ENCODE measurements around the gene OPN4.

Gene OPN4

GRCh38 chr10:86664341-86665217, 10.2 kb downstream of the OPN4 start:
- DNase-seq (ENCODE audit: low read depth), result no peak
- no peak overlapping the region for H3K4me3 ChIP-seq (ENCODE audit: low read length)
- peaks cover 50% of the 10 kb centered on the region for H3K27me3 ChIP-seq (replicated peaks; ENCODE audit: control insufficient read depth, insufficient read depth, low read length)
- H3K9me3 ChIP-seq (ENCODE audit: control insufficient read depth, low read length), result no peaks in the 10 kb centered on the region
- no peak overlapping the region for H3K9ac ChIP-seq (ENCODE audit: low read length)
- H3K4me1 ChIP-seq (ENCODE audit: control insufficient read depth, insufficient read depth, low read length), result peaks cover 2% of the 10 kb centered on the region
- no peaks in the 10 kb centered on the region for H3K36me3 ChIP-seq (ENCODE audit: control insufficient read depth, insufficient read depth, low read length, severe bottlenecking)

GRCh38 chr10:86665218-86665607, 10.9 kb downstream of the OPN4 start:
- no peak for DNase-seq (ENCODE audit: low read depth)
- Histone ChIP-seq H3K4me1 (ENCODE audit: control insufficient read depth, insufficient read depth, low read length) (peaks cover 2% of the 10 kb centered on the region), H3K9ac (ENCODE audit: low read length) (no peak overlapping the region)

DNA sequence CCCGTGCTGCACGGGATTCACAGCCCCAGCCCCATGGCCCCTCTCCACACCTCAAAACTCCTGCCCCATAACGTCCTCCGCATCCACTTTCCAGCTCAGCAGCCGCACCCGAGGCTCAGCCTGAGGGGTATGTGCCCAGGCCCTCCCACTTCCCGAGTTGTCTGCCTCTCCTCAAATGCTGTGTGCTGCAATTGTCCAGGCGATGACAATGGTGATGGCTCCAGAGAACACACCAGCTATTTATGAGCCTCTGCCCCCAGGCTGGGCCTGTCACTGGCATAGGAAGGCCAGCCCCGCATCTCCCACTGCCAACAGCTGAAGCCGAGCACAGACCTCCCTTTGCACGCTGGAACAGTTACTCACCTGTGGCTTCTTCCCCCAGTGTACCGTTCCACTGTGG, 11.5 kb downstream of the OPN4 start:
- DNase-seq (ENCODE audit: low read depth), result no peak
- H3K27me3 ChIP-seq (replicated peaks; ENCODE audit: control insufficient read depth, insufficient read depth, low read length), result peaks cover 50% of the 10 kb centered on the region
- H3K36me3 ChIP-seq (ENCODE audit: control insufficient read depth, insufficient read depth, low read length, severe bottlenecking), result no peaks in the 10 kb centered on the region
- H3K9ac ChIP-seq (ENCODE audit: low read length), result no peak overlapping the region
- peaks cover 2% of the 10 kb centered on the region for H3K4me1 ChIP-seq (ENCODE audit: control insufficient read depth, insufficient read depth, low read length)
- no peak overlapping the region for H3K4me3 ChIP-seq (ENCODE audit: low read length)
- no peaks in the 10 kb centered on the region for H3K9me3 ChIP-seq (ENCODE audit: control insufficient read depth, low read length)

More at GRCh38 chr10:86665218-86665607, 10.9 kb downstream of the OPN4 start:
- Histone ChIP-seq H3K27me3 (replicated peaks; ENCODE audit: control insufficient read depth, insufficient read depth, low read length) (peaks cover 50% of the 10 kb centered on the region), H3K4me3 (ENCODE audit: low read length) (no peak overlapping the region), H3K9me3 (ENCODE audit: control insufficient read depth, low read length) (no peaks in the 10 kb centered on the region), H3K36me3 (ENCODE audit: control insufficient read depth, insufficient read depth, low read length, severe bottlenecking) (no peaks in the 10 kb centered on the region)

GRCh38 chr10:86666538-86666937, 12.2 kb downstream of the OPN4 start:
- H3K27me3 ChIP-seq (replicated peaks; ENCODE audit: control insufficient read depth, insufficient read depth, low read length), result peaks cover 55% of the 10 kb centered on the region
- H3K4me3 ChIP-seq (ENCODE audit: low read length), result no peak overlapping the region
- H3K4me1 ChIP-seq (ENCODE audit: control insufficient read depth, insufficient read depth, low read length), result peaks cover 2% of the 10 kb centered on the region
- no peak for DNase-seq (ENCODE audit: low read depth)
- no peaks in the 10 kb centered on the region for H3K9me3 ChIP-seq (ENCODE audit: control insufficient read depth, low read length)
- H3K36me3 ChIP-seq (ENCODE audit: control insufficient read depth, insufficient read depth, low read length, severe bottlenecking), result no peaks in the 10 kb centered on the region
- H3K9ac ChIP-seq (ENCODE audit: low read length), result no peak overlapping the region

GRCh38 chr10:86667421-86668181, 13.3 kb downstream of the OPN4 start:
- H3K36me3 ChIP-seq (ENCODE audit: control insufficient read depth, insufficient read depth, low read length, severe bottlenecking), result no peaks in the 10 kb centered on the region
- DNase-seq (ENCODE audit: low read depth), result no peak
- H3K9me3 ChIP-seq (ENCODE audit: control insufficient read depth, low read length), result no peaks in the 10 kb centered on the region
- peaks cover 54% of the 10 kb centered on the region for H3K27me3 ChIP-seq (replicated peaks; ENCODE audit: control insufficient read depth, insufficient read depth, low read length)
- no peak overlapping the region for H3K4me3 ChIP-seq (ENCODE audit: low read length)
- H3K9ac ChIP-seq (ENCODE audit: low read length), result no peak overlapping the region
- H3K4me1 ChIP-seq (ENCODE audit: control insufficient read depth, insufficient read depth, low read length), result peaks cover 9% of the 10 kb centered on the region

DNA sequence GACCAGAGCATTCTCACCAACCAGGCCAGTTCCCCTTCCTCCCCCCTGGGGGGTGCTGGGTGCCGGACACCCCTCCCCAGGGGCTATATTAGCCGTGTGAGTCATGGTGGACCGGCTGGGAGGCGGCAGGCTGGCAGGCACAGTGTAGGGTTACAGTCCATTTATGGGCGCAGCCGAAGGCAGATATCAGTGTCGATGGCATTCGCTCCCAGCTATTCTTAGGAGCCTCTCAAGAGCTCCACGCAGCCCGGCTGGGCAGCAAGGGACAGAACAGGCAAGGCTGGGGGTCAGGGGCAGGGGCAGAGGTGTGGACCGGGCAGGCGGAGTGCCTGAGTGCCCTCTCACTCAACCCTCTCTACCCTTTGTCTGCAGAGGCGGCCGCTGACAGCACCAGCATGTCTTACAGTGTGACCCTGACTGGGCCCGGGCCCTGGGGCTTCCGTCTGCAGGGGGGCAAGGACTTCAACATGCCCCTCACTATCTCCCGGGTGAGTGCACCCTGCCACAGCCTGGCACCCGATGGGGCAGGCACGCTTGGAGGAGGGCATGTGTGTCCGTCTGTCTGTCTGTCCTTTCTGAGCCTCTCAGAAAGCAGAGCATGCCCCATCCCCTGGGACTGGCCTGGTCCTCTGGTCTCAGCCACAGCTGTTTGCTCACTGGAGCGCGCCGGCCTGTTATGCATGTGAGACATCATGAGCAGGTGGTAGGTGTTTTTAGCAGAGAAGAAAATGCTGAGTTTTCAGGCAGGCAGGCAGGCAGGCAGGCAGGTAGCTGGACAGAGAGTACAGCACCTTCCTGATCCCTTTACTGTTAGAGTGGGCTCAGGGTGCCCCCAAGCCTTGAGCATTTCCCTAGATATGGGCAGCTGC, 14.2 kb downstream of the OPN4 start, which contains the start of gene LDB3:
LDB3 (plus strand) TSS at position 215 of the 869 bp plus-strand sequence; CDS start at position 396, 181 bp downstream.
- no peaks in the 10 kb centered on the region for H3K9me3 ChIP-seq (ENCODE audit: control insufficient read depth, low read length)
- H3K27me3 ChIP-seq (replicated peaks; ENCODE audit: control insufficient read depth, insufficient read depth, low read length), result peaks cover 52% of the 10 kb centered on the region
- H3K36me3 ChIP-seq (ENCODE audit: control insufficient read depth, insufficient read depth, low read length, severe bottlenecking), result no peaks in the 10 kb centered on the region
- H3K4me3 ChIP-seq (ENCODE audit: low read length), result no peak within 1 kb of the TSS
- H3K9ac ChIP-seq (ENCODE audit: low read length), result no peak within 1 kb of the TSS
- peaks cover 11% of the 10 kb centered on the region for H3K4me1 ChIP-seq (ENCODE audit: control insufficient read depth, insufficient read depth, low read length)
- DNase-seq (ENCODE audit: low read depth), result peak; percentile 82

DNA sequence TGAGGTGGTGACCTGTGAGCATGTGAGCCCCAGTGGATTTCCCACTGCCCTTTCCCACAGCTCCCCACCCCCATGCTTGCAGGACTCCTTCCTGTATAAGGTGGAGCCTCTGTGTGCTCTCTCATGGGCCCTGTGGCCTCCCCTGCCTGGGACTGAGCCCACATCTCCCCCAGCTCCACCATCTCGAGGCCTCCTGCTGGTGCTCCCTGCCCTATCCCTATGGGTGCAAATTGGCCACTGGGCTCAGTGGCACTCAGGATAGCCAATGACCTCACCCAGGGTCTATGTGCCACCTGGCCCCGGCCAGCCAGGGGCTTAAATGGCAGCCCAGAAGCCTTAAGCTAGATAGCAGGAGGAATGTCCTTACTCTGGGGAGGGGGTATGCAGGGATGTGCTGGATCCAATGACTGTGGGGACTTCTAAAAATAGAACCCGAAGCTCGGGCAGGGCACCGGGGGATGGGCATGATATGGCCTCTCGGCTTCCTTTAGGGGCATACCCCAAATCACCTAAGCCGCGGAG, 16.0 kb downstream of the OPN4 start:
- H3K9ac ChIP-seq (ENCODE audit: low read length), result no peak overlapping the region
- no peaks in the 10 kb centered on the region for H3K36me3 ChIP-seq (ENCODE audit: control insufficient read depth, insufficient read depth, low read length, severe bottlenecking)
- peaks cover 11% of the 10 kb centered on the region for H3K4me1 ChIP-seq (ENCODE audit: control insufficient read depth, insufficient read depth, low read length)
- no peak for DNase-seq (ENCODE audit: low read depth)
- H3K9me3 ChIP-seq (ENCODE audit: control insufficient read depth, low read length), result no peaks in the 10 kb centered on the region
- H3K27me3 ChIP-seq (replicated peaks; ENCODE audit: control insufficient read depth, insufficient read depth, low read length), result peaks cover 50% of the 10 kb centered on the region
- no peak overlapping the region for H3K4me3 ChIP-seq (ENCODE audit: low read length)

- H3K27me3 ChIP-seq (replicated peaks; ENCODE audit: control insufficient read depth, insufficient read depth, low read length), result peaks cover 51% of the 10 kb centered on the region
- DNase-seq (ENCODE audit: low read depth), result no peak
- no peak overlapping the region for H3K9ac ChIP-seq (ENCODE audit: low read length)
- H3K4me3 ChIP-seq (ENCODE audit: low read length), result no peak overlapping the region
- no peaks in the 10 kb centered on the region for H3K36me3 ChIP-seq (ENCODE audit: control insufficient read depth, insufficient read depth, low read length, severe bottlenecking)
- peaks cover 11% of the 10 kb centered on the region for H3K4me1 ChIP-seq (ENCODE audit: control insufficient read depth, insufficient read depth, low read length)
- no peaks in the 10 kb centered on the region for H3K9me3 ChIP-seq (ENCODE audit: control insufficient read depth, low read length)
Measured at GRCh38 chr10:86670876-86671275, 16.5 kb downstream of the OPN4 start.

GRCh38 chr10:86671419-86671818, 17.1 kb downstream of the OPN4 start:
- DNase-seq (ENCODE audit: low read depth), result no peak
- Histone ChIP-seq H3K9ac (ENCODE audit: low read length) (no peak overlapping the region), H3K4me1 (ENCODE audit: control insufficient read depth, insufficient read depth, low read length) (peaks cover 11% of the 10 kb centered on the region), H3K4me3 (ENCODE audit: low read length) (no peak overlapping the region), H3K9me3 (ENCODE audit: control insufficient read depth, low read length) (no peaks in the 10 kb centered on the region), H3K36me3 (ENCODE audit: control insufficient read depth, insufficient read depth, low read length, severe bottlenecking) (no peaks in the 10 kb centered on the region), H3K27me3 (replicated peaks; ENCODE audit: control insufficient read depth, insufficient read depth, low read length) (peaks cover 46% of the 10 kb centered on the region)

GRCh38 chr10:86671985-86672710, 17.8 kb downstream of the OPN4 start:
- H3K27me3 ChIP-seq (replicated peaks; ENCODE audit: control insufficient read depth, insufficient read depth, low read length), result peaks cover 45% of the 10 kb centered on the region
- DNase-seq (ENCODE audit: low read depth), result peak; percentile 37
- H3K9me3 ChIP-seq (ENCODE audit: control insufficient read depth, low read length), result no peaks in the 10 kb centered on the region
- no peak overlapping the region for H3K4me3 ChIP-seq (ENCODE audit: low read length)
- no peaks in the 10 kb centered on the region for H3K36me3 ChIP-seq (ENCODE audit: control insufficient read depth, insufficient read depth, low read length, severe bottlenecking)
- peaks cover 11% of the 10 kb centered on the region for H3K4me1 ChIP-seq (ENCODE audit: control insufficient read depth, insufficient read depth, low read length)
- no peak overlapping the region for H3K9ac ChIP-seq (ENCODE audit: low read length)
